SK-N-SH treated with all-trans-retinoic acid at 6 μM for 48 hours (cell line): ENCODE measurements around the gene RBM14.
A peak's percentile ranks its signal among the peaks of the same experiment; 100 is the strongest.

Source experiments
- ATAC-seq: fragments of 200-7000 bp; cut with Tn5 transposase; 3 replicates; pipeline ENCODE4 v1.9.1; 2020; ENCODE audit warnings: mild to moderate bottlenecking, moderate library complexity
- ARNTL ChIP-seq: fragments of 450-650 bp; formaldehyde crosslinking; IDR thresholded peaks from 2 replicates; pipeline ENCODE4 v1.5.0; 2020; ENCODE audit warnings: low read depth, mild to moderate bottlenecking, moderate library complexity, borderline replicate concordance
- BACH2 ChIP-seq: fragments of 250-450 bp; sonication (Bioruptor Pico); IDR thresholded peaks from 2 replicates; pipeline ENCODE4 v1.9.0; 2021; ENCODE audit warnings: mild to moderate bottlenecking, borderline replicate concordance
- CREB5 ChIP-seq: fragments of 250-450 bp; sonication (Bioruptor Pico); IDR thresholded peaks from 2 replicates; pipeline ENCODE4 v1.5.1; 2020; ENCODE audit warnings: low read depth, mild to moderate bottlenecking, moderate library complexity
- CSDC2 ChIP-seq: fragments of 250-450 bp; sonication (Bioruptor Pico); IDR thresholded peaks from 2 replicates; pipeline ENCODE4 v1.5.0; 2020; ENCODE audit warnings: mild to moderate bottlenecking, moderate library complexity
- CSRNP3 ChIP-seq: fragments of 250-450 bp; sonication (Bioruptor Pico); IDR thresholded peaks from 2 replicates; pipeline ENCODE4 v1.5.1; 2021; ENCODE audit warnings: mild to moderate bottlenecking, moderate library complexity
- ESRRG ChIP-seq: fragments of 250-450 bp; sonication (Bioruptor Pico); IDR thresholded peaks from 2 replicates; pipeline ENCODE4 v1.6.1; 2021; ENCODE audit warnings: mild to moderate bottlenecking
- GLIS3 ChIP-seq: fragments of 250-450 bp; sonication (Bioruptor Pico); IDR thresholded peaks from 2 replicates; pipeline ENCODE4 v1.5.0; 2020; ENCODE audit warnings: mild to moderate bottlenecking, moderate library complexity
- ISL1 ChIP-seq: fragments of 250-450 bp; sonication (Bioruptor Pico); IDR thresholded peaks from 2 replicates; pipeline ENCODE4 v2.1.2; 2022; ENCODE audit warnings: mild to moderate bottlenecking, moderate library complexity
- OSR1 ChIP-seq: fragments of 250-450 bp; sonication (Bioruptor Pico); IDR thresholded peaks from 2 replicates; pipeline ENCODE4 v1.8.0; 2022; ENCODE audit warnings: moderate library complexity, mild to moderate bottlenecking, inconsistent platforms
- PATZ1 ChIP-seq: fragments of 250-450 bp; sonication (Bioruptor Pico); IDR thresholded peaks from 2 replicates; pipeline ENCODE4 v1.8.0; 2020; ENCODE audit warnings: mild to moderate bottlenecking, moderate library complexity, borderline replicate concordance
- POU6F1 ChIP-seq: fragments of 250-450 bp; sonication (Bioruptor Pico); IDR thresholded peaks from 2 replicates; pipeline ENCODE4 v1.8.0; 2021; ENCODE audit warnings: low read depth, mild to moderate bottlenecking, moderate library complexity, borderline replicate concordance
- PPARA ChIP-seq: fragments of 250-450 bp; sonication (Bioruptor Pico); IDR thresholded peaks from 2 replicates; pipeline ENCODE4 v1.5.0; 2020; ENCODE audit warnings: mild to moderate bottlenecking, borderline replicate concordance
- RARB ChIP-seq: fragments of 250-450 bp; sonication (Bioruptor Pico); IDR thresholded peaks from 2 replicates; pipeline ENCODE4 v1.8.0; 2021; ENCODE audit warnings: mild to moderate bottlenecking, moderate library complexity
- SNAI2 ChIP-seq: fragments of 250-450 bp; sonication (Bioruptor Pico); IDR thresholded peaks from 2 replicates; pipeline ENCODE4 v1.5.0; 2020; ENCODE audit warnings: mild to moderate bottlenecking, moderate library complexity
- TCF4 ChIP-seq: fragments of 250-450 bp; sonication (Bioruptor Pico); IDR thresholded peaks from 2 replicates; pipeline ENCODE4 v1.8.0; 2021; ENCODE audit warnings: mild to moderate bottlenecking, moderate library complexity, borderline replicate concordance
- TOX ChIP-seq: fragments of 250-450 bp; sonication (Bioruptor Pico); IDR thresholded peaks from 2 replicates; pipeline ENCODE4 v1.8.0; 2021; ENCODE audit warnings: mild to moderate bottlenecking, moderate library complexity, borderline replicate concordance
- ZC3H10 ChIP-seq: fragments of 250-450 bp; sonication (Bioruptor Pico); IDR thresholded peaks from 2 replicates; pipeline ENCODE4 v1.5.1; 2021; ENCODE audit warnings: mild to moderate bottlenecking, moderate library complexity
- ZFP3 ChIP-seq: fragments of 250-450 bp; sonication (Bioruptor Pico); IDR thresholded peaks from 2 replicates; pipeline ENCODE4 v1.5.0; 2020; ENCODE audit warnings: mild to moderate bottlenecking, moderate library complexity
- ZFP30 ChIP-seq: fragments of 450-650 bp; formaldehyde crosslinking; IDR thresholded peaks from 2 replicates; pipeline ENCODE4 v1.5.0; 2022; ENCODE audit warnings: mild to moderate bottlenecking, moderate library complexity
- ZNF565 ChIP-seq: fragments of 450-650 bp; formaldehyde crosslinking; conservative IDR thresholded peaks from 2 replicates; pipeline ENCODE4 v1.5.0; 2020; ENCODE audit warnings: low read depth, mild to moderate bottlenecking, moderate library complexity
- ZNF70 ChIP-seq: fragments of 450-650 bp; formaldehyde crosslinking; IDR thresholded peaks from 2 replicates; pipeline ENCODE4 v1.5.0; 2020; ENCODE audit warnings: mild to moderate bottlenecking, moderate library complexity
- ZNF8 ChIP-seq: fragments of 450-650 bp; formaldehyde crosslinking; IDR thresholded peaks from 2 replicates; pipeline ENCODE4 v1.5.0; 2020; ENCODE audit warnings: mild to moderate bottlenecking, moderate library complexity

Gene RBM14

GRCh38 chr11:66570850-66571180 is 45.6 kb upstream of the RBM14 start:
- no peak for TF ChIP-seq PPARA
- no peak for TF ChIP-seq ISL1 (CRISPR knock-in tag)
- no peak for TF ChIP-seq ZFP30 (CRISPR knock-in tag)
- TF ChIP-seq RARB (CRISPR knock-in tag), result no peak
- TF ChIP-seq TCF4 (CRISPR knock-in tag), result no peak
- no peak for TF ChIP-seq ZNF565 (CRISPR knock-in tag)
- TF ChIP-seq SNAI2 (CRISPR knock-in tag), result no peak
- no peak for TF ChIP-seq CSRNP3 (CRISPR knock-in tag)
- TF ChIP-seq ZC3H10, result no peak
- no peak for TF ChIP-seq ZFP3 (CRISPR knock-in tag)
- TF ChIP-seq ZNF70, result no peak
- no peak for TF ChIP-seq PATZ1
- TF ChIP-seq CREB5 (CRISPR knock-in tag), result no peak
- no peak for TF ChIP-seq CSDC2 (CRISPR knock-in tag)
- no peak for TF ChIP-seq ESRRG (CRISPR knock-in tag)
- no peak for TF ChIP-seq ZNF8 (CRISPR knock-in tag)
- no peak for TF ChIP-seq OSR1 (CRISPR knock-in tag)
- TF ChIP-seq, all 23 proteins: peak for 0
- ATAC-seq, result no peak

GRCh38 chr11:66579017-66579606 is 37.3 kb upstream of the RBM14 start:
- ATAC-seq, result peak; percentile 96
- TF ChIP-seq TOX, result no peak
- TF ChIP-seq BACH2 (CRISPR knock-in tag), result no peak
- no peak for TF ChIP-seq ZNF8 (CRISPR knock-in tag)
- no peak for TF ChIP-seq OSR1 (CRISPR knock-in tag)
- no peak for TF ChIP-seq PPARA
- TF ChIP-seq ZFP30 (CRISPR knock-in tag), result no peak
- no peak for TF ChIP-seq ESRRG (CRISPR knock-in tag)
- TF ChIP-seq CREB5 (CRISPR knock-in tag), result no peak
- TF ChIP-seq ARNTL (CRISPR knock-in tag), result no peak
- TF ChIP-seq ISL1 (CRISPR knock-in tag), result no peak
- TF ChIP-seq ZC3H10, result no peak
- no peak for TF ChIP-seq CSRNP3 (CRISPR knock-in tag)
- no peak for TF ChIP-seq ZNF565 (CRISPR knock-in tag)
- no peak for TF ChIP-seq POU6F1 (CRISPR knock-in tag)
- no peak for TF ChIP-seq ZFP3 (CRISPR knock-in tag)
- no peak for TF ChIP-seq TCF4 (CRISPR knock-in tag)
- TF ChIP-seq ZNF70, result no peak
- TF ChIP-seq GLIS3 (CRISPR knock-in tag), result no peak
- no peak for TF ChIP-seq SNAI2 (CRISPR knock-in tag)
- no peak for TF ChIP-seq RARB (CRISPR knock-in tag)
